Measurements from ENCODE around the gene TRIM28.

TRIM28 gene

GRCh38 chr19:58581227-58582141, 37.6 kb downstream of the TRIM28 start:
- Histone ChIP-seq H3K9ac (ENCODE audit: low read length) (no peak overlapping the region), H3K14ac (ENCODE audit: low read length) (no peak overlapping the region), H3K18ac (ENCODE audit: low read length) (no peak overlapping the region), H3K4me1 (ENCODE audit: control insufficient read depth in 1 of 2, insufficient read depth in 2 of 2, low read length in 2 of 2) (no peaks in the 10 kb centered on the region), H2AK5ac (ENCODE audit: low read length) (no peak overlapping the region), H2AFZ (ENCODE audit: insufficient read depth, low read length, poor library complexity) (no peak overlapping the region), H4K91ac (ENCODE audit: low read depth, low read length) (no peak overlapping the region), H3K79me2 (ENCODE audit: control insufficient read depth, insufficient read depth, low read length, poor library complexity) (no peaks in the 10 kb centered on the region), H3K9me3 (ENCODE audit: insufficient read depth, low read depth, low read length) (no peaks in the 10 kb centered on the region), H4K12ac (ENCODE audit: low read depth, low read length) (no peak overlapping the region), H3K27me3 (ENCODE audit: insufficient read depth, low read length) (no peaks in the 10 kb centered on the region), H2BK12ac (ENCODE audit: low read length) (no peak overlapping the region), H3K4me2 (ENCODE audit: low read length) (no peak overlapping the region), H3K36me3 (ENCODE audit: control insufficient read depth in 1 of 2, insufficient read depth in 2 of 2, low read length in 2 of 2) (peaks cover 18 to 29% of the 10 kb centered on the region in 2 experiments), H3K27ac (ENCODE audit: low read depth, low read length) (no peak overlapping the region), H3K4ac (ENCODE audit: low read depth, low read length) (no peak overlapping the region), H2BK5ac (ENCODE audit: low read depth, low read length, poor library complexity) (no peak overlapping the region), H3K23ac (ENCODE audit: low read length) (no peak overlapping the region), H3K79me1 (ENCODE audit: low read length) (no peaks in the 10 kb centered on the region), H4K8ac (ENCODE audit: low read depth, low read length) (peak overlapping the region; percentile 15), H3K4me3 (ENCODE audit: low read depth, low read length) (no peak overlapping the region), H2BK120ac (ENCODE audit: insufficient read depth, low read length, poor library complexity) (no peak overlapping the region)
- peak; percentile 76 to 77 for DNase-seq
- WGBS (ENCODE audit: extremely low coverage, insufficient coverage, insufficient read length), result no CpG with 5 or more reads among the region's 62 CpGs

GRCh38 chr19:58582985-58583384, 39.1 kb downstream of the TRIM28 start:
- Histone ChIP-seq H2BK5ac (ENCODE audit: low read depth, low read length, poor library complexity) (no peak overlapping the region), H3K27ac (ENCODE audit: low read depth, low read length) (no peak overlapping the region), H3K79me2 (ENCODE audit: control insufficient read depth, insufficient read depth, low read length, poor library complexity) (no peaks in the 10 kb centered on the region), H3K14ac (ENCODE audit: low read length) (no peak overlapping the region), H4K8ac (ENCODE audit: low read depth, low read length) (no peak overlapping the region), H3K4me1 (ENCODE audit: control insufficient read depth in 1 of 2, insufficient read depth in 2 of 2, low read length in 2 of 2) (no peaks in the 10 kb centered on the region), H2AK5ac (ENCODE audit: low read length) (no peak overlapping the region), H3K27me3 (ENCODE audit: insufficient read depth, low read length) (no peaks in the 10 kb centered on the region), H3K36me3 (ENCODE audit: control insufficient read depth in 1 of 2, insufficient read depth in 2 of 2, low read length in 2 of 2) (peaks cover 18 to 29% of the 10 kb centered on the region in 2 experiments), H3K4me2 (ENCODE audit: low read length) (no peak overlapping the region), H4K12ac (ENCODE audit: low read depth, low read length) (no peak overlapping the region), H2BK12ac (ENCODE audit: low read length) (no peak overlapping the region), H2AFZ (ENCODE audit: insufficient read depth, low read length, poor library complexity) (no peak overlapping the region), H3K79me1 (ENCODE audit: low read length) (no peaks in the 10 kb centered on the region), H3K9ac (ENCODE audit: low read length) (no peak overlapping the region), H3K23ac (ENCODE audit: low read length) (no peak overlapping the region), H3K4ac (ENCODE audit: low read depth, low read length) (no peak overlapping the region), H4K91ac (ENCODE audit: low read depth, low read length) (no peak overlapping the region), H3K4me3 (ENCODE audit: low read depth, low read length) (no peak overlapping the region), H3K9me3 (ENCODE audit: insufficient read depth, low read depth, low read length) (no peaks in the 10 kb centered on the region), H2BK120ac (ENCODE audit: insufficient read depth, low read length, poor library complexity) (no peak overlapping the region), H3K18ac (ENCODE audit: low read length) (no peak overlapping the region)
- no peak for DNase-seq
- no CpG with 5 or more reads among the region's 6 CpGs for WGBS (ENCODE audit: extremely low coverage, insufficient coverage, insufficient read length)

DNA sequence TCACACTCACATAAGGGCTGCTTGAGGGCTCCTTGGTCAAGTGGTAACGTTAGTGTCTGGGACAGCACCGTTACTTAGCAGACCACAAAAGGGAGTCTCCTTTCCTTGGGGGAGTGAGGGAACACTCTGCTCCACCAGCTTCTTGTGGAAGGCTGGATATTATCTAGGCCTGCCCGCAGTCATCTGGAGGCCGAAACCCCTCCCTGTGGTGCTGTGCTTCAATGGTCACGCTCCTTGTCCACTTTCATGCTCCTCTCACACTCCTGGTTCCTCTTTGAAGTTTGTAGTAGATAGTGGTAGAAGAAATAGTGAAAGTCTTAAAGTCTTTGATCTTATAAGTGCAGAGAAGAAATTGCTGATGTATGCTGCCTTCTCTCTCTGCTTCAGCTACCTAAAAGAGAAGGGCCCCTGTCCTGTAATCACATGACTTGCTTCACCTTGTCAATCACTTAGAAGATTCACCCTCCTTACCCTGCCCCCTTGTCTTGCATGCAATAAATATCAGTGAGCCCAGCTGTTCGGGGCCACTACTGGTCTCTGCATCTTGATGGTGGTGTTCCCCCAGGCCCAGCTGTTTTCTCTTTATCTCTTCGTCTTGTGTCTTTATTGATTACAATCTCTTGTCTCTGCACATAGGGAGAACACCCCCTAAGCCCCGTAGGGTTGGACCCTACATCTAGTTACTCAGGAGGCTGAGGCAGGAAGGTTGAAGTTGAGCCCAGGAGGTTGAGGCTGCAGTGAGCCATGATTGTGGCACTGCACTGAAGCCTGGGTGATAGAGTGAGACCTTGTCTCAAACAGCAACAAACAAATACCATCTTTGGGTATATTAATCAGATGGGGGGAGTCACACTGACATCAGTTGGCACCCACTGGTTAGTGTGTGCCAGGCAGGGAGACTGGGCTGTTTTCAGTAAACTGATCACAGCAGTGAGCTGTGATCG, 40.9 kb downstream of the TRIM28 start:
- Histone ChIP-seq H2BK12ac (ENCODE audit: low read length) (no peak overlapping the region), H3K4me2 (ENCODE audit: low read length) (no peak overlapping the region), H3K4ac (ENCODE audit: low read depth, low read length) (no peak overlapping the region), H3K27me3 (ENCODE audit: insufficient read depth, low read length) (no peaks in the 10 kb centered on the region), H3K14ac (ENCODE audit: low read length) (no peak overlapping the region), H4K91ac (ENCODE audit: low read depth, low read length) (no peak overlapping the region), H2AFZ (ENCODE audit: insufficient read depth, low read length, poor library complexity) (no peak overlapping the region), H3K4me1 (ENCODE audit: control insufficient read depth in 1 of 2, insufficient read depth in 2 of 2, low read length in 2 of 2) (no peaks in the 10 kb centered on the region), H2AK5ac (ENCODE audit: low read length) (no peak overlapping the region), H3K27ac (ENCODE audit: low read depth, low read length) (no peak overlapping the region), H2BK120ac (ENCODE audit: insufficient read depth, low read length, poor library complexity) (no peak overlapping the region), H4K12ac (ENCODE audit: low read depth, low read length) (no peak overlapping the region), H3K18ac (ENCODE audit: low read length) (no peak overlapping the region), H3K9ac (ENCODE audit: low read length) (no peak overlapping the region), H3K23ac (ENCODE audit: low read length) (no peak overlapping the region), H3K79me1 (ENCODE audit: low read length) (no peaks in the 10 kb centered on the region), H3K4me3 (ENCODE audit: low read depth, low read length) (no peak overlapping the region), H4K8ac (ENCODE audit: low read depth, low read length) (no peak overlapping the region), H3K36me3 (ENCODE audit: control insufficient read depth in 1 of 2, insufficient read depth in 2 of 2, low read length in 2 of 2) (peaks cover 18 to 27% of the 10 kb centered on the region in 2 experiments), H3K9me3 (ENCODE audit: insufficient read depth, low read depth, low read length) (no peaks in the 10 kb centered on the region), H2BK5ac (ENCODE audit: low read depth, low read length, poor library complexity) (no peak overlapping the region), H3K79me2 (ENCODE audit: control insufficient read depth, insufficient read depth, low read length, poor library complexity) (no peaks in the 10 kb centered on the region)
- WGBS (ENCODE audit: extremely low coverage, insufficient coverage, insufficient read length), result no CpG with 5 or more reads among the region's 9 CpGs
- DNase-seq, result no peak

- H3K4ac ChIP-seq (ENCODE audit: low read depth, low read length), result no peak overlapping the region
- DNase-seq, result no peak
- no peaks in the 10 kb centered on the region for H3K27me3 ChIP-seq (ENCODE audit: insufficient read depth, low read length)
- no peak overlapping the region for H3K23ac ChIP-seq (ENCODE audit: low read length)
- no peaks in the 10 kb centered on the region for H3K4me1 ChIP-seq (ENCODE audit: control insufficient read depth in 1 of 2, insufficient read depth in 2 of 2, low read length in 2 of 2)
- H4K8ac ChIP-seq (ENCODE audit: low read depth, low read length), result no peak overlapping the region
- no peak overlapping the region for H4K91ac ChIP-seq (ENCODE audit: low read depth, low read length)
- no peak overlapping the region for H3K27ac ChIP-seq (ENCODE audit: low read depth, low read length)
- H2BK12ac ChIP-seq (ENCODE audit: low read length), result no peak overlapping the region
- no peak overlapping the region for H3K14ac ChIP-seq (ENCODE audit: low read length)
- no CpG with 5 or more reads among the region's 6 CpGs for WGBS (ENCODE audit: extremely low coverage, insufficient coverage, insufficient read length)
- H2BK120ac ChIP-seq (ENCODE audit: insufficient read depth, low read length, poor library complexity), result no peak overlapping the region
- no peaks in the 10 kb centered on the region for H3K79me2 ChIP-seq (ENCODE audit: control insufficient read depth, insufficient read depth, low read length, poor library complexity)
- peaks cover 18 to 27% of the 10 kb centered on the region in 2 experiments for H3K36me3 ChIP-seq (ENCODE audit: control insufficient read depth in 1 of 2, insufficient read depth in 2 of 2, low read length in 2 of 2)
- no peak overlapping the region for H3K4me2 ChIP-seq (ENCODE audit: low read length)
- H4K12ac ChIP-seq (ENCODE audit: low read depth, low read length), result no peak overlapping the region
- H3K4me3 ChIP-seq (ENCODE audit: low read depth, low read length), result no peak overlapping the region
- H3K9me3 ChIP-seq (ENCODE audit: insufficient read depth, low read depth, low read length), result no peaks in the 10 kb centered on the region
- H2BK5ac ChIP-seq (ENCODE audit: low read depth, low read length, poor library complexity), result no peak overlapping the region
- no peaks in the 10 kb centered on the region for H3K79me1 ChIP-seq (ENCODE audit: low read length)
- no peak overlapping the region for H3K18ac ChIP-seq (ENCODE audit: low read length)
- H2AK5ac ChIP-seq (ENCODE audit: low read length), result no peak overlapping the region
- no peak overlapping the region for H3K9ac ChIP-seq (ENCODE audit: low read length)
- no peak overlapping the region for H2AFZ ChIP-seq (ENCODE audit: insufficient read depth, low read length, poor library complexity)
Measured at GRCh38 chr19:58585442-58586132, 41.7 kb downstream of the TRIM28 start.

Measured in trophoblast cell (in vitro differentiated cells and primary cell).